Measurements from ENCODE around the gene INPP4B.

DNA sequence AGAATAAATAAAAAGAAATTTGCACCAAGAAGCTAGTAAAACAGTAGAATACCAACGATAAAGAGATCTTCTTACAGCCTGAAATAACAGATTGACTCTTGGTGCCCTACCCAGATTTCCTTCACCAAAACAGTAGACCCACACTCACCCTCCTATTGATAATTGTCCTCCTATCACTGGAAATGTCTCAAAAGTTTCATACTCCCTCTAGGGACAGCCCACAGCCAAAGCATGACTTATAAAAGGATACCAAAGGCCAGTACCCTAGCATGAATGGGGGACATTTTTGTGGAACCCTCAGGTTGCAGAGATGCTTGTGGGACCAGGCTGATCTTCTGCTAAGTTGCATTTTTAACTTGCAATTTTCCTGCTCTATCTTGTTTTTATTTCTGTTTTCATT, 104.1 kb downstream of the INPP4B start:
- TF ChIP-seq, protein P1, sequence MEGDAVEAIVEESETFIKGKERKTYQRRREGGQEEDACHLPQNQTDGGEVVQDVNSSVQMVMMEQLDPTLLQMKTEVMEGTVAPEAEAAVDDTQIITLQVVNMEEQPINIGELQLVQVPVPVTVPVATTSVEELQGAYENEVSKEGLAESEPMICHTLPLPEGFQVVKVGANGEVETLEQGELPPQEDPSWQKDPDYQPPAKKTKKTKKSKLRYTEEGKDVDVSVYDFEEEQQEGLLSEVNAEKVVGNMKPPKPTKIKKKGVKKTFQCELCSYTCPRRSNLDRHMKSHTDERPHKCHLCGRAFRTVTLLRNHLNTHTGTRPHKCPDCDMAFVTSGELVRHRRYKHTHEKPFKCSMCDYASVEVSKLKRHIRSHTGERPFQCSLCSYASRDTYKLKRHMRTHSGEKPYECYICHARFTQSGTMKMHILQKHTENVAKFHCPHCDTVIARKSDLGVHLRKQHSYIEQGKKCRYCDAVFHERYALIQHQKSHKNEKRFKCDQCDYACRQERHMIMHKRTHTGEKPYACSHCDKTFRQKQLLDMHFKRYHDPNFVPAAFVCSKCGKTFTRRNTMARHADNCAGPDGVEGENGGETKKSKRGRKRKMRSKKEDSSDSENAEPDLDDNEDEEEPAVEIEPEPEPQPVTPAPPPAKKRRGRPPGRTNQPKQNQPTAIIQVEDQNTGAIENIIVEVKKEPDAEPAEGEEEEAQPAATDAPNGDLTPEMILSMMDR (IDR thresholded peaks at IDR 0.05 in 2 of 3, conservative IDR thresholded peaks at IDR 0.05 in 1 of 3; ENCODE audit: borderline replicate concordance in 1 of 3, insufficient read depth in 1 of 3, low read depth in 2 of 3, low read length in 2 of 3): peak in 2 of 3 experiments; percentile 34 to 39; a peak in 3 of 6 replicates
- TF ChIP-seq EZH2 (IDR thresholded peaks at IDR 0.05) (no peak), SP1 (IDR thresholded peaks at IDR 0.05; ENCODE audit: low read depth) (no peak), TCF7L2 (IDR thresholded peaks at IDR 0.05; ENCODE audit: borderline replicate concordance, extremely low read depth, insufficient read depth, insufficient read length) (no peak), SIN3A (IDR thresholded peaks at IDR 0.05; ENCODE audit: low read depth) (no peak), CEBPB (IDR thresholded peaks at IDR 0.05; ENCODE audit: low read depth) (no peak), RAD21 (IDR thresholded peaks at IDR 0.05; ENCODE audit: low read depth) (peak; percentile 29), ZNF274 (IDR thresholded peaks at IDR 0.05; ENCODE audit: low read depth, low read length) (no peak), POLR2A (IDR thresholded peaks at IDR 0.05; ENCODE audit: borderline replicate concordance, extremely low read depth, insufficient read depth, insufficient read length) (no peak), POLR2AphosphoS5 (IDR thresholded peaks at IDR 0.05; ENCODE audit: low read depth, low read length) (no peak), YY1 (IDR thresholded peaks at IDR 0.05; ENCODE audit: extremely low read depth, insufficient replicate concordance, low read depth, low read length) (no peak), JUND (IDR thresholded peaks at IDR 0.05) (no peak), ATF3 (IDR thresholded peaks at IDR 0.05) (no peak)
- TF ChIP-seq, protein P2, sequence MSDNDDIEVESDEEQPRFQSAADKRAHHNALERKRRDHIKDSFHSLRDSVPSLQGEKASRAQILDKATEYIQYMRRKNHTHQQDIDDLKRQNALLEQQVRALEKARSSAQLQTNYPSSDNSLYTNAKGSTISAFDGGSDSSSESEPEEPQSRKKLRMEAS (IDR thresholded peaks at IDR 0.05): no peak
